ENCODE data around the gene MANEAL.
A peak's percentile ranks its signal among the peaks of the same experiment; 100 is the strongest.
"Not testable (repeated sequence)": the region's sequence is repeated elsewhere in the genome, so short reads cannot be mapped to it uniquely, and the experiment has no call there.

The MANEAL gene

DNA sequence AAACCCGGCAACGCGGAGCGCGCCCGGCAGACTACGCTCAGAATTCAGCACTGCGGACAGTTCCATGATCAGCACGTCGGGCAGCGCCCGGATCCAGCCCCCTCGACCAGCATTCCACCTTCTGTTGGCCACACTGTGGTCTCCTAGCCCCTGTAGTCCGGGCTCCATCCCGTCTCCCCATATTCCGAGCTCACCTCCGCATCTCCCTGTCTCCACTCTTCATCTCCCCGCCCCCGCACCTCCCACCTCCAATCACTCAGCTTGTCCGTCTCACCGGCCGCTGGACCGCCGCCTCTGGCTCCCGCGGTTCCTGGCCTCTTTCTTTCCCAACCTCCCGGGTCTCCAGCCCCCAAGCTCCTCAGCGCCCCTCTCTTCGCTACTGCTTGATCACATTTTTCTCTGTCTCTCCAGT, 29.2 kb upstream of the MANEAL start:
- Histone ChIP-seq H3K4me3 (no peak overlapping the region), H3K4me1 (no peaks in the 10 kb centered on the region), H3K36me3 (replicated peaks) (no peaks in the 10 kb centered on the region), H3K9me3 (no peaks in the 10 kb centered on the region), H3K27me3 (ENCODE audit: low read depth) (peaks cover 42% of the 10 kb centered on the region)
- in situ Hi-C loops (cut with MboI; ENCODE audit: low sequenced_read_pairs), result no loop called here
- peak; percentile 24 to 83 for DNase-seq (ENCODE audit: low spot score in 2 of 2)

DNA sequence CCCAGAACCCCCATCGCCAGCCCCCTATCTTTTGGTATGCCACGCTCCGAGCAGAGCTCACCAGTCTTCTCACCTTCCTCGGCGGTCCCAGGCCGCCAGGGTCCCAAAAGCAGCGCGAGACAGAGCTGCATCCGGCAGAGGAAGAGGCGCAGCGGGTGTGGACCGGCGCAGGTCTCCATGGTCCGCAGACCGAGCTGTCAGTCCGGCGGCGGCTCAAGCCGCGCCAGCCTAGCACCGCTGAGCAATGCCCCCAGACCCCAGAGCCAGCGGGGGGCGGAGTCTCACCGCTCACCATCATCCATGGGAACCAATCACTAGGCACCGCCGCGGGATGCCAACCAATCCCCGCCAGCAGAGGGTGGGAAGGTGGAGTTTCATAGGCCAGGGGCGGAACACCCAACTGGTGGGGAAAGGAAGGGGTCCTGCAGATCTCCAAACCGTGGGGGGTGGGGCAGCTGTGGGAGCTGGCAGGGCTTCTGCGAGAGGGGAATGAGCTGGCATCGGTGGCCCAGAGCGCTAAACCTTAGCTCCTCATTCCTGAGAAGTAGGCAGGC, 28.7 kb upstream of the MANEAL start, which contains the start of gene EPHA10:
TSS of gene EPHA10 (minus strand) at position 233 of the 554 bp plus-strand sequence. CDS start at position 179, 54 bp downstream.
- in situ Hi-C loops (cut with MboI; ENCODE audit: low sequenced_read_pairs), result no loop called here
- H3K27me3 ChIP-seq (ENCODE audit: low read depth), result peaks cover 42% of the 10 kb centered on the region

DNA sequence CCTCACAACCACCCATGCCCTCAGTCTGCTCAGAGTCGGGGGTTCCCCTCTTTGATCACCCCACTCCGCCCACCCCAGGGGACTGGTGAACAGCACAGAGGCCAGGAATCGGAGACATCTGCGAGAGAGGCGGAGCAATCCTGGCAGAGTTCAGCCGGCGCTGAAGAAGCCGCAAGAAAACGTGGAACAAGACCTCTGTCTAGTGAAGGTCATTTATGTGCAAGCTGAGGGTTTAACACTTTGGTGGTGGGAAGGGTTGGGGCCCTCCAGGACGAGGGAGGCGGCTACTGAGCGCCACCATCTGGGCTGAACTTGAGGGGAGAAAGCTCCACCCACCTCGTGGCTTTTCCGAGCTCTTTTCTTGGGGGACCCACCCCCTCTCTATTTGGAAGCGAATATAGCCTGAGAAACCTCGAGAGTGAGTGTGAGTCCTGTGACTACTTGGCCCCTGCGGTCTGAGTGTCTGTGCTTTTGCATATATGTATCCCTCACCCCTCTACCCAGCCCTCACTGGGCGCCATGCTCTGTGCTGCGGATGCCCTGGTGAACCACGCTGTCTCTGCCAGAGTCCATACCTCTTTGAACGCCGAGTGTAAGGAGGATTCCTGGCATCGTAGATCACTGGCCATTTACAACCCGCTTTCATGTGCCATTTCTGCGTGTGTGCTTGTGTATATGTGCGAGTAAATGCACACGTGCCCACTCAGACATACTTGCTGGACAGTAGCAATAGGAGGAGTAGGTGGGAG, 27.6 kb upstream of the MANEAL start:
- no peaks in the 10 kb centered on the region for H3K4me1 ChIP-seq
- H3K9me3 ChIP-seq, result no peaks in the 10 kb centered on the region; the same call in 1 of the 2 replicates
- no peak overlapping the region for H3K4me3 ChIP-seq
- DNase-seq (ENCODE audit: low spot score in 2 of 2), result no peak
- H3K36me3 ChIP-seq (replicated peaks), result no peaks in the 10 kb centered on the region
- in situ Hi-C loops (cut with MboI; ENCODE audit: low sequenced_read_pairs), result no loop called here
- H3K27me3 ChIP-seq (ENCODE audit: low read depth), result peaks cover 44% of the 10 kb centered on the region

More for the DNA sequence above, 28.7 kb upstream of the MANEAL start, which contains the start of gene EPHA10:
- no peaks in the 10 kb centered on the region for H3K4me1 ChIP-seq
- no peak within 1 kb of the TSS for H3K4me3 ChIP-seq
- no peak for DNase-seq (ENCODE audit: low spot score in 2 of 2)
- no peaks in the 10 kb centered on the region for H3K36me3 ChIP-seq (replicated peaks)
- no peaks in the 10 kb centered on the region for H3K9me3 ChIP-seq

DNA sequence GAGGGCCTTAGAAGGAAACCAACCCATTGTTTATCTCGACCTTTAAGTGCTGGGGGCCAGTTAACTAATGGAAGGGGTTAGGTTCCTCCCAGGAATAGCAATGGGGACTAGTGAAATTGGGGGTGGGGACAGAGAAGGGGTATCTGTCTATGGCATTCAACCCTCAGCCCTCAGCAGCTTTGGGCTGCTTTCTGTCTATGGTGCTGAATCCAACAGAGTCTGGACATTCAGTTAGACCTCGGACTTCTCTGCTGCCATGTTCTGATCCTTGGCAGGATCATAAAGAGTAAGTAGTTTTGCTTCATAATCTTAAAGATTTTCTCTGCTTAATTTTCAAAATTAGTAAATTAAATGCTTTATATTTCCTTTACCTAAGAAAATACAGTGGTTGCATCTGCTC, 26.2 kb upstream of the MANEAL start:
- no peaks in the 10 kb centered on the region for H3K36me3 ChIP-seq (replicated peaks)
- H3K4me1 ChIP-seq, result no peaks in the 10 kb centered on the region
- DNase-seq (ENCODE audit: low spot score in 2 of 2), result no peak
- peaks cover 44% of the 10 kb centered on the region for H3K27me3 ChIP-seq (ENCODE audit: low read depth)
- in situ Hi-C loops (cut with MboI; ENCODE audit: low sequenced_read_pairs), result no loop called here
- no peaks in the 10 kb centered on the region; the same call in 1 of the 2 replicates for H3K9me3 ChIP-seq
- no peak overlapping the region for H3K4me3 ChIP-seq

DNA sequence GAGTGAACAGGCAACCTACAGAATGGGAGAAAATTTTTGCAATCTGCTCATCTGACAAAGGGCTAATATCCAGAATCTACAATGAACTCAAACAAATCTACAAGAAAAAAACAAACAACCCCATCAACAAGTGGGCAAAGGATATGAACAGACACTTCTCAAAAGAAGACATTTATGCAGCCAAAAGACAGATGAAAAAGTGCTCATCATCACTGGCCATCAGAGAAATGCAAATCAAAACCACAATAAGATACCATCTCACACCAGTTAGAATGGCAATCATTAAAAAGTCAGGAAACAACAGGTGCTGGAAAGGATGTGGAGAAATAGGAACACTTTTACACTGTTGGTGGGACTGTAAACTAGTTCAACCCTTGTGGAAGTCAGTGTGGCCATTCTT, 22.2 kb upstream of the MANEAL start:
- H3K9me3 ChIP-seq; in situ Hi-C loops (cut with MboI; ENCODE audit: low sequenced_read_pairs); H3K4me3 ChIP-seq; DNase-seq (ENCODE audit: low spot score in 2 of 2); H3K4me1 ChIP-seq; H3K36me3 ChIP-seq (replicated peaks): not testable (repeated sequence)
- peaks cover 27% of the 10 kb centered on the region for H3K27me3 ChIP-seq (ENCODE audit: low read depth)

DNA sequence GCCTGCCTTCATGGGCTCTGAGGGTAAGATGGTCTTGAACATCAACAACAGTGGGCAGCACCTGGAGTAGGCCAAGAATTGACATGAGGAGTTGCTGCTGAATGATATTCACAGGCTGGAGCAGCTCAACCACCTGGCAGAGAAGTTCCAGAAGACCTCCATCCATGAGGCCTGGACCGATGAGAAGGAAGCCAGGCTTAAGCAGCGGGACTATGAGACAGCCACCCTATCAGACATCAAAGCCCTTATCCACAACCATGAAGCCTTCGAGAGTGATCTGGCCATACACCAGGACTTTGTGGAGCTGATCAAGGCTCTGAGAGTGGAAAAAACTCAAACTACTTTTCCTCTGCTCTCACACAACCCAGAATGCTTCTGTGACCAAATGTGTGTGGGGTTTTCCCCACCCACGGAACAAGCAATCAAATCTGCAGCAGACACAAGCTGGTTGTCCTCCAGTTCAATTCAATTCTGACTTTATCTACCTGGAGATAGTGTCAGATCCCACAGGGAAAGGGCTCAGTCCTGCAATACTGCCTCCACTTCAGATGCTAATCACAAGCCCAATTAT, 16.6 kb upstream of the MANEAL start:
- Histone ChIP-seq H3K4me3 (no peak overlapping the region), H3K27me3 (ENCODE audit: low read depth) (no peaks in the 10 kb centered on the region; the same call in 1 of the 2 replicates), H3K4me1 (no peaks in the 10 kb centered on the region), H3K36me3 (replicated peaks) (no peaks in the 10 kb centered on the region), H3K9me3 (no peaks in the 10 kb centered on the region)
- DNase-seq (ENCODE audit: low spot score in 2 of 2), result no peak
- in situ Hi-C loops (cut with MboI; ENCODE audit: low sequenced_read_pairs), result no loop called here

DNA sequence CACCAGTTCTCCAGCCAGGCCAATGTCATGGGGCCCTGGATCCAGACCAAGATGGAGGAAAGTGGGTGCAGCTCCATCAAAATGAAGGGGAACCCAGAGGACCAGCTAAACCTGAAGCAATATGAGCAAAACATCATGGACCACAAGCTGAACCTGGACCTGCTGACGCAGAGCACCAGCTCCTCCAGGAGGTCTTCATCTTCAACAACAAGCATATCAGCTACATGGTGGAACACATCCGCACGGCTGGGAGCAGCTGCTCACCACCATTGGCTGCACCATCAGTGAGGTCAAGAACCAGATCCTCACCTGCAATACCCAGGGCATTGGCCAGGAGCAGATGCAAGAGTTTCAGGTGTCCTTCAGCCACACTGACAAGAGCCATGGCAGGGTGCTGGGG, 15.0 kb upstream of the MANEAL start:
- H3K36me3 ChIP-seq (replicated peaks), result no peaks in the 10 kb centered on the region
- no peaks in the 10 kb centered on the region for H3K9me3 ChIP-seq
- peaks cover 5% of the 10 kb centered on the region for H3K27me3 ChIP-seq (ENCODE audit: low read depth)
- DNase-seq (ENCODE audit: low spot score in 2 of 2), result no peak
- H3K4me3 ChIP-seq, result no peak overlapping the region
- H3K4me1 ChIP-seq, result no peaks in the 10 kb centered on the region
- in situ Hi-C loops (cut with MboI; ENCODE audit: low sequenced_read_pairs), result no loop called here

DNA sequence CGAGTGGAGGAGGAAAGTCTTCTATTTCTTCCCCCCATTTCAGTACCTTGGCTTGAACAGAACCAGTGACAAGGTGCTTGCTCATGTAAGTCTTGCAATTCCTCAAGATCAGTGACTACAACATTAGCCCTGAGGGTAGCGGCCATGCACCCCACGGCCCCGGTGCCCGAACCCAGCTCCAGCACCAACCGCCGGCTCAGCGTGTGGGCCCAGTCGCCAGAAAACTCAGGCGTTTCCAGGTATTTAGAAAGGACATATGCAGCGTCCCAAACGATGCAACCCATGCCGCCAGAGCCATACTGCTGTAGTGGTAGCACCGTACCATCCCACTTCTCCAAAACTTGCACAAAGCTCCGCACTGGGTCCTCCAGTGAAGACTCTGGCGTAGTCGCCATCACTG, 11.2 kb upstream of the MANEAL start:
- H3K27me3 ChIP-seq (ENCODE audit: low read depth), result peaks cover 7% of the 10 kb centered on the region

DNA sequence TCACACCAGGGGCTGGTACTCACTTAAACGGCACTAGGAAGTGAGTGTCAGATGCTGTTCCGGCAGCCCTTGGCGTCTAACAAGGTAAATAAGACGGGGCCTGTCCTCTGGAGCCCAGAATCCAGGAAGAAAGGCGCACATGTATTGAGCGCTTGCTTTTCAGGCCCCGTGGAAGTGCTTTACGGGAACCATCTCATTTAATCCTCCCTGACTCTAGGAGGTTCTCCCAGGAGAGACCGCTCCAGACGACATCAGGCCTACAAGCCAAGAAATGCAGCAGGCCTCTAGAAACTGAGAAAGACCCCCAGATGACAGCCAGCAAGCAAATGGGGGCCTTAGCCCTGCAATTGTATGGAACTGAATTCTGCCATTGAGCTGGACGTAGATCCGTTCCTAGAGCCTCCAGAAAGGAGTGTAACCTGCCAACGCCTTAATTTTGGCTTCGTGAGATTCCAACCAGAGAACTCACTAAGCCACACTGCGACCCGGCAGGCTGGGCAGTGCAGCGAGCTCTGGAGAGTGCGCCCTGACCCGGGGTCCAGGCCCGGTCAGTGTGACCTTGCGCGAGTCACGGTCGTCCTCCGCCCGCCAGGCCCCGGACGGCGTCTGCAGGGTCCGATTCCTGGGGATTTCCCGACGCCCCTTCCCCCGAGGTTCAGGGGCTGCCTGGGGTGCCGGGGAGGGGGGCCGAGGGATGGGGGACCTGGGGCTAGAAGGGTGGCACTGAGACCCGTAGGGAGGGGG, 532 bp upstream of the MANEAL start:
- Histone ChIP-seq H3K4me1 (no peaks in the 10 kb centered on the region), H3K36me3 (replicated peaks) (no peaks in the 10 kb centered on the region), H3K27me3 (ENCODE audit: low read depth) (no peaks in the 10 kb centered on the region; the same call in 1 of the 2 replicates), H3K4me3 (no peak overlapping the region), H3K9me3 (no peaks in the 10 kb centered on the region)
- DNase-seq (ENCODE audit: low spot score in 2 of 2), result no peak
- in situ Hi-C loops (cut with MboI; ENCODE audit: low sequenced_read_pairs), result no loop called here

More for the DNA sequence above, 11.2 kb upstream of the MANEAL start:
- DNase-seq (ENCODE audit: low spot score in 2 of 2), result no peak
- in situ Hi-C loops (cut with MboI; ENCODE audit: low sequenced_read_pairs), result no loop called here
- Histone ChIP-seq H3K4me1 (no peaks in the 10 kb centered on the region), H3K36me3 (replicated peaks) (no peaks in the 10 kb centered on the region), H3K4me3 (no peak overlapping the region), H3K9me3 (no peaks in the 10 kb centered on the region)

DNA sequence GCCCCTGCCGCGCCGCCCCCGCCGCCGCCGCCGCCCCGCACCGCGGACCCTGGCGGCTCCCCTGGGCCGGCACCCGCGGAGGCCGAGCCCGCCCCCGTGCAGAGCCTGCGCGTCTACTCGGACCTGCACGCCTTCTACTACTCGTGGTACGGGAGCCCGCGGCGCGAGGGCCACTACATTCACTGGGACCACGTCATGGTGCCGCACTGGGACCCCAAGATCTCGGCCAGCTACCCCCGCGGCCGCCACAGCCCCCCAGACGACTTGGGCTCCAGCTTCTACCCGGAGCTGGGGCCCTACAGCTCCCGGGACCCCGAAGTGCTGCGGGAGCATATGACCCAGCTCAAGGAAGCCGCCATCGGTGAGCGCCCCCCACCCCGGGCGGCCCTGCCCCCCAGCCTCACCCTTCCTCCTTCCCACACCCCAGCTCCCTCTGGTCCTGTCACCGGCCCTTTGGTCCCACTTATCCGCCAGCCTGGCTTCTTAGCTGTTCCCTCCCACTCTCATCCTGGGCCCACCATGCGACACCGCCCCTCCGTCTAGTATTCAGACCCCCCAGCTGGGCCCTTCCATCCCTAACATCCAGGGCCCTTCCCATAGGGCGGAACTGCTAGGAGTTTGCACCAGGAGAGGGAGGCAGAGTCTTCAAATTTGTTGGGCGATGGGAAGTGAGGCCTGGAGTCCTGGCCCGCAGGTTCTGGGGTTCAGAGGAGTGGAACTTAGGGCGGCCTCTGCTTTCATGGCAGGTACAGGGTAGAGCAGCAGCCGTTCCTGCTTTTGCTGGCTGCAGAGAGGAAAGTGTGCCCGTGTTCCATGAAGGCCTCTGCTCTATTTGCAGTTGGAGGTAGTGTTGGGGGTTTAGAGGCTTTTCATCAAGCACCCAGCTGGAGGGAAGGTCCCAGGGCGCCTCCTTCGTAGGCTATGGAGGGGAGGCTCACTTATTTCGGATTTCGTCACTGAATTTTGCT, 1.0 kb downstream of the MANEAL start:
- Histone ChIP-seq H3K4me1 (no peaks in the 10 kb centered on the region), H3K9me3 (no peaks in the 10 kb centered on the region), H3K4me3 (peak overlapping the region; percentile 23), H3K27me3 (ENCODE audit: low read depth) (no peaks in the 10 kb centered on the region), H3K36me3 (replicated peaks) (no peaks in the 10 kb centered on the region)
- in situ Hi-C loops (cut with MboI; ENCODE audit: low sequenced_read_pairs), result no loop called here
- DNase-seq (ENCODE audit: low spot score in 2 of 2), result no peak

DNA sequence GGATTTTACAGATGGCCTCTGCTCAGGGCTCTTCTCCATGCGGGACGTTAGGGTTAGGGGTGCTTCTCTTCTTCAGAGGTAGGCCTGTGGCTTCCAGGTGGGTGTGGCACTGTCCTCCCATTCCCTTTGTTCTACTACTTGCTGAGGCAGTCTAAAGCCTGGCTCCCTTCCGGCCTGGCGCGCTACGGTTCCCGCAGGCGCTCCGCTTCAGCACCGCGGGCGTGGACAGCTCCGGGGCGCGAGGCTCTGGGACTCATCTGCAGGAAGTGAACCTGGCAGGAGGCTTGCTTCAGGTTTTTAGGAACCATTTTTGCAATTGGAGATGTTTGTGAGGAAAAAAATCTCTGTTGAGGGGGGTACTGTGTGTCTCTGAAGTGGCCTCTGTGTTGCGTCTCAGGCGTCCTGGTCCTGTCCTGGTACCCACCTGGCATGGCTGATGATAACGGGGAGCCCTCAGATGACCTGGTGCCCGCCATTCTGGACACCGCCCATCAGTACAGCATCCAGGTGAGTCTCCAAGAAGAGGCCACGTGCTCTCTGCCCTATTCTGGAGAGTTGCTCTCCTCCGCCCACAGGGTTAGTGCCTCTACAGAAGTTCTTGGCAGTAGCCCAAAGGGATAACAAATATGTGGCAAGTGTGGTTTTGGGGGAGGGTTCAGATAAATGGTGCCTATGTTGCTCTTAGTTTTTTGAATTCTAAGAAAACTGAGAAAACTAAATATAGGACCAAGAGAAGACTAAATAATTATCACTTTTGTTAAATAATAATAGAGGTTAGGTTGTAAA, 1.9 kb downstream of the MANEAL start:
- in situ Hi-C loops (cut with MboI; ENCODE audit: low sequenced_read_pairs), result no loop called here
- 0 out of 2 replicates have a peak, but pooled peaks cover 2% of the 10 kb centered on the region for H3K36me3 ChIP-seq (replicated peaks)
- no peaks in the 10 kb centered on the region for H3K4me1 ChIP-seq
- H3K4me3 ChIP-seq, result no peak overlapping the region
- H3K27me3 ChIP-seq (ENCODE audit: low read depth), result no peaks in the 10 kb centered on the region
- H3K9me3 ChIP-seq, result no peaks in the 10 kb centered on the region
- peak; percentile 64 to 84 for DNase-seq (ENCODE audit: low spot score in 2 of 2)

DNA sequence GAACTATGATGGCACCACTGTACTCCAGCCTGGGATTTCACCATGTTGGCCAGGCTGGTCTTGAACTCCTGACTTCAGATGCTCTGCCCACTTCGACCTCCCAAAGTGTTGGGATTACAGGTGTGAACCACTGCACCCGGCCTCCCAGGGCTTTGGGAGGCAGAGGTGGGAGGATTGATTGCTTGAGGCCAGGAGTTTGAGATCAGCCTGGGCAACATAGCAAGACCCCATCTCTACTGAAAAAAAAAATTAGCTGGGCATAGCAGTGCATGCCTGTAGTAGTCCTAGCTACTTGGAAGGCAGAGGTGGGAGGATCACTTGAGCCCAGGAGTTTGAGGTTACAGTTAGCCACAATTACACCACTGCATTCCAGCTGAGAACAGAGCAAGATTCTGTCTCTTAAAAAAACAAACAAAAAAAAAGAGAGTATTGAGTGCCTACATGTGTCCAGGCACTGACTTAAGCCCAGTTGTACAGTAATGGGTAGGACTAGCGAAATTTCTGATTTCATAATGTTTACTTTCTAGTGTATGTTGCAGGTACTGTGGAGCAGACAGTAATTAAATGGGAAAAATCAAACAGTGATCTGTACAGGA, 4.2 kb downstream of the MANEAL start:
- H3K9me3 ChIP-seq, result no peaks in the 10 kb centered on the region
- H3K4me1 ChIP-seq, result no peaks in the 10 kb centered on the region
- DNase-seq (ENCODE audit: low spot score in 2 of 2), result no peak
- in situ Hi-C loops (cut with MboI; ENCODE audit: low sequenced_read_pairs), result no loop called here
- no peaks in the 10 kb centered on the region for H3K27me3 ChIP-seq (ENCODE audit: low read depth)
- no peak overlapping the region for H3K4me3 ChIP-seq
- peaks cover 14% of the 10 kb centered on the region for H3K36me3 ChIP-seq (replicated peaks)
